Naive thymus-derived CD4-positive, alpha-beta T cell (primary cell): ENCODE data around the gene CABCOCO1. TPM values are rescaled to one million over a fixed set of nuclear protein-coding genes. Genes with fewer than 3 reads are reported as not detected.
"Not testable (repeated sequence)": the region's sequence is repeated elsewhere in the genome, so short reads cannot be mapped to it uniquely, and the experiment has no call there.

Source experiments
- ATAC-seq: fragments of 150-1000 bp; cut with Tn5 transposase; 2 replicates; pipeline ENCODE4 v1.10.0; 2021; ENCODE audit warnings: mild to moderate bottlenecking, moderate library complexity
- CTCF ChIA-PET: fragments of 350-600 bp; sonication (Branson Sonifier 250); formaldehyde crosslinking; loops from one replicate; lab custom pipeline; 2021; ENCODE audit warnings: antibody characterized with exemption; lab: Charles Lee
- POLR2A ChIA-PET: fragments of 350-600 bp; sonication (Branson Sonifier 250); formaldehyde crosslinking; loops from one replicate; lab custom pipeline; 2021; ENCODE audit warnings: antibody characterized with exemption, inconsistent platforms; lab: Charles Lee
- DNase-seq, 9 donors: peaks; one replicate each; pipeline versions ENCODE4 v3.0.0 to v3.0.0-alpha.2; 2020 to 2022; ENCODE audit warnings: mixed read lengths in 1 of 9
- H3K27ac ChIP-seq: one replicate; pipeline ENCODE4 v1.7.0; 2013; ENCODE audit warnings: mild to moderate bottlenecking, low read depth, low read length, moderate library complexity
- H3K27me3 ChIP-seq, 2 donors: one replicate each; pipeline ENCODE4 v1.7.0; 2013; ENCODE audit warnings: low read length in 2 of 2, mild to moderate bottlenecking in 2 of 2, moderate library complexity in 2 of 2; ENCODE audit not compliant: control insufficient read depth in 2 of 2, insufficient read depth in 2 of 2
- H3K36me3 ChIP-seq, 3 experiments: 1 replicate in 2 of 3; 2 replicates in 1 of 3; pipeline ENCODE4 v1.7.0; 2013; ENCODE audit warnings: low read length in 3 of 3, mild to moderate bottlenecking in 3 of 3, moderate library complexity in 1 of 3; ENCODE audit not compliant: insufficient read depth in 3 of 3, control insufficient read depth in 2 of 3
- H3K4me1 ChIP-seq, 2 donors: one replicate each; pipeline ENCODE4 v1.7.0; 2013; ENCODE audit warnings: low read length in 2 of 2, mild to moderate bottlenecking in 2 of 2, moderate library complexity in 1 of 2; ENCODE audit not compliant: control insufficient read depth in 2 of 2, insufficient read depth in 2 of 2
- H3K4me3 ChIP-seq: 2 replicates; pipeline ENCODE4 v1.7.0; 2013; ENCODE audit warnings: mild to moderate bottlenecking, low read length
- H3K9me3 ChIP-seq, 3 experiments: 1 replicate in 2 of 3; 2 replicates in 1 of 3; pipeline ENCODE4 v1.7.0; 2013; ENCODE audit warnings: low read length in 3 of 3; ENCODE audit not compliant: control insufficient read depth in 2 of 3
- H3K27ac Mint-ChIP-seq, 9 donors: one replicate each; pipeline ENCODE4 v1.8.0; 2020 to 2022; ENCODE audit warnings: mixed read lengths in 9 of 9, mild to moderate bottlenecking in 8 of 9, moderate library complexity in 5 of 9, inconsistent platforms in 2 of 9
- H3K27me3 Mint-ChIP-seq, 5 donors: one replicate each; pipeline ENCODE4 v1.8.0; 2021 to 2022; ENCODE audit warnings: mixed read lengths in 5 of 5, mild to moderate bottlenecking in 1 of 5
- H3K36me3 Mint-ChIP-seq, 5 donors: one replicate each; pipeline ENCODE4 v1.8.0; 2020 to 2022; ENCODE audit warnings: mixed read lengths in 5 of 5, mild to moderate bottlenecking in 3 of 5, inconsistent platforms in 1 of 5
- H3K4me1 Mint-ChIP-seq, 7 donors: one replicate each; pipeline ENCODE4 v1.8.0; 2020 to 2022; ENCODE audit warnings: mixed read lengths in 7 of 7, mild to moderate bottlenecking in 3 of 7, inconsistent platforms in 1 of 7
- H3K4me3 Mint-ChIP-seq, 10 donors: one replicate each; pipeline ENCODE4 v1.8.0; 2020 to 2022; ENCODE audit warnings: mild to moderate bottlenecking in 10 of 10, mixed read lengths in 10 of 10, moderate library complexity in 6 of 10, inconsistent platforms in 2 of 10
- H3K9me3 Mint-ChIP-seq, 11 donors: one replicate each; pipeline ENCODE4 v1.8.0; 2020 to 2022; ENCODE audit warnings: mixed read lengths in 11 of 11, mild to moderate bottlenecking in 4 of 11, inconsistent platforms in 1 of 11, moderate library complexity in 1 of 11
- intact Hi-C, 2 donors: fragments of 100-400 bp; cut with micrococcal nuclease; formaldehyde crosslinking; loops; one replicate each; pipeline ENCODE4 v1.15.1; 2023
- polyA plus RNA-seq, 2 donors: library from polyadenylated mRNA; unstranded; fragments of 300-500 nt; fragmentation: Illumina TruSeq; gene quantifications; one replicate each; pipeline ENCODE4 v1.2.3, GENCODE V29; 2021
- total RNA-seq, 6 experiments: library from RNA in 5 of 6; stranded (reverse) in 5 of 6; gene quantifications; 1 replicate in 5 of 6; 2 replicates in 1 of 6; pipeline ENCODE4 v1.2.3 and lab custom pipeline; 2021 to 2026

The CABCOCO1 gene
- total and polyA plus RNA-seq, 7 experiments from 2014 or later = not detected

DNA sequence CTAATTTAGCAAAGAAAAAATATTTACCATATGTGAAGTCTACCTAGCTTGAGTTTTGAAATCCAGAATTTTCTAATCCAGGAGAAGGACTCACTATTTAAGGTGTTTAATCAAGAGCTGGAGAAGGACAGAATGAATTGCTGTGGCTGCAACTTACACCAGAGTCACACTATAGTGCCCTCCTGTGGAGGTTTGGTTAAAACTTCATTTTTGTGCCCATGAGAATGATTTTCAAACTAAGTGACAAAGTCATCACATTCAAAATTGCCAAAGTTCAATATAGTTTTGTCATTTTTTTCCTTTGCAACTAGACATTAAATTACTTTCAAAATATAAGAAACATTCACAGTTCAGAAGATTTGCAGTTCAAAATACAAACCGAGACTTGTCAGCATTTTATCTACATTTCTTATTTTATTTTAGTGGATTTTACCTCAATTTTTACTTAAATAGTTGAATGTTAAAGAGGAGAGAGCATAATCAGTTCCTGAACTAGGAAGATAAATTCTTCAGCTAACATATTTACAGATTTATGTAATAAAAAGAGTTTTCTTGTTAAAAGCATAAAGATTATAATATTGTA lies 70.7 kb downstream of the CABCOCO1 start:
- peak in 2 of 9 donors; percentile 19 to 24 for DNase-seq

GRCh38 chr10:61735882-61736281 lies 73.2 kb downstream of the CABCOCO1 start:
- no peak for DNase-seq
- Mint-ChIP-seq H3K36me3 (peaks cover 0 to 3% (median 0%) of the 10 kb centered on the region in 5 donors), H3K9me3 (peaks cover 0 to 3% (median 0%) of the 10 kb centered on the region in 11 donors), H3K4me3 (no peak overlapping the region), H3K27ac (no peak overlapping the region), H3K27me3 (peaks cover 15 to 60% (median 30%) of the 10 kb centered on the region in 5 donors), H3K4me1 (peaks cover 0 to 1% (median 0%) of the 10 kb centered on the region in 7 donors)
- CTCF ChIA-PET = no interaction called here
- POLR2A ChIA-PET = no interaction called here
- no peak for ATAC-seq
- Histone ChIP-seq H3K4me3 (no peak overlapping the region), H3K4me1 (no peaks in the 10 kb centered on the region), H3K9me3 (no peaks in the 10 kb centered on the region), H3K36me3 (no peaks in the 10 kb centered on the region), H3K27me3 (no peaks in the 10 kb centered on the region), H3K27ac (no peak overlapping the region)
- intact Hi-C loops = no loop called here

More for the DNA sequence above, 70.7 kb downstream of the CABCOCO1 start:
- intact Hi-C loops = loop anchor here (2.0 to 5.0 kb wide), 3 partner anchors 593 to 917 kb away; no protein-coding TSS in a partner anchor
- Histone ChIP-seq H3K9me3 (no peaks in the 10 kb centered on the region), H3K36me3 (no peaks in the 10 kb centered on the region), H3K27me3 (no peaks in the 10 kb centered on the region), H3K4me3 (no peak overlapping the region), H3K27ac (no peak overlapping the region), H3K4me1 (no peaks in the 10 kb centered on the region)
- Mint-ChIP-seq H3K9me3 (peaks cover 0 to 3% (median 0%) of the 10 kb centered on the region in 11 donors), H3K4me3 (no peak overlapping the region), H3K36me3 (peaks cover 0 to 3% (median 0%) of the 10 kb centered on the region in 5 donors), H3K4me1 (peaks cover 0 to 1% (median 0%) of the 10 kb centered on the region in 7 donors), H3K27me3 (peaks cover 18 to 70% (median 40%) of the 10 kb centered on the region in 5 donors), H3K27ac (no peak overlapping the region)
- ChIA-PET POLR2A (interaction anchor here (0.6 kb wide), 1 partner anchor 379 kb away, joined by 3 read pairs; no protein-coding TSS in a partner anchor), CTCF (interaction anchor here (0.7 to 1.3 kb wide), 2 partner anchors 9 to 14 kb away, joined by 3 read pairs; no protein-coding TSS in a partner anchor)
- no peak for ATAC-seq

DNA sequence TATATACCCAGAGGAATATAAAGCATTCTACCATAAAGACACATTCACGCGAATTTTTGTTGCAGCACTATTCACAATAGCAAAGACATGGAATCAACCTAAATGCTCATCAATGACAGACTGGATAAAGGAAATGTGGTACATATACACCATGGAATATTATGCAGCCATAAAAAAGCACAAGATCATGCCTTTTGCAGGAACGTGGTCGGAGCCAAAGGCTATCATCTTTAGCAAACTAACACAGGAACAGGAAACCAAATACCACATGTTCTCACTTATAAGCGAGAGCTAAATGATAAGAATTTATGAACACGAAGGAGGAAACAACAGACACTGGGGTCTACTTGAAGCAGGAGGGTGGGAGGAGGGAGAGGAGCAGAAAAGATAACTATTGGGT lies 74.7 kb downstream of the CABCOCO1 start:
- H3K4me3 ChIP-seq, H3K36me3 Mint-ChIP-seq, H3K9me3 ChIP-seq, ATAC-seq, intact Hi-C loops, H3K27ac ChIP-seq, H3K4me1 Mint-ChIP-seq, H3K36me3 ChIP-seq, POLR2A ChIA-PET, H3K9me3 Mint-ChIP-seq, H3K4me3 Mint-ChIP-seq, H3K27me3 ChIP-seq, H3K4me1 ChIP-seq, DNase-seq, CTCF ChIA-PET: not testable (repeated sequence)
- Mint-ChIP-seq H3K27me3 (peaks cover 15 to 60% (median 30%) of the 10 kb centered on the region in 5 donors), H3K27ac (peak overlapping the region in 1 of 9 donors; percentile 39)

DNA sequence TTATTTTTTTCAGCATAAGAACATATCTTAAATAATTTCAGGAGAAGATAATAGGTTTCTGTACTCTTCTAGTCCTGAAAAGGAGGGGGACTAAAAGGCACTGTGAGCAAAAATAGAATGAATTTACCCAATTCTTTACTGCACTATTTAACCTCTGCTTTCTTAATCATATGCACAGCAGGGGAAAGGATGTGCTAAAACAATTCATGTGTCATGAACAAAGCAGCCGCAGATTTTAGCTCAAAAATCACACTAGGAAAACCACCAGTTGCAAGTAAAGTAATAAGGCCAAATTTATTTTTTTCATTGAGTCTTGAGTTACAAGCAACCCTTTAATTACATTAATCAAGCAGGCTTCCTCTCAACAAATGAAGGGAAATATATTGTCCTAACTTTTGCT lies 80.1 kb downstream of the CABCOCO1 start:
- DNase-seq = no peak
- Mint-ChIP-seq H3K27ac (no peak overlapping the region), H3K9me3 (peaks cover 0 to 8% (median 3%) of the 10 kb centered on the region in 11 donors), H3K36me3 (peaks cover 0 to 1% (median 0%) of the 10 kb centered on the region in 5 donors), H3K4me3 (no peak overlapping the region), H3K4me1 (no peaks in the 10 kb centered on the region), H3K27me3 (peaks cover 0 to 25% (median 6%) of the 10 kb centered on the region in 5 donors)
- Histone ChIP-seq H3K4me1 (no peaks in the 10 kb centered on the region), H3K36me3 (no peaks in the 10 kb centered on the region), H3K27ac (no peak overlapping the region), H3K27me3 (no peaks in the 10 kb centered on the region), H3K4me3 (no peak overlapping the region), H3K9me3 (no peaks in the 10 kb centered on the region)
- POLR2A ChIA-PET = no interaction called here
- intact Hi-C loops = no loop called here
- no peak for ATAC-seq
- CTCF ChIA-PET = no interaction called here

GRCh38 chr10:61744469-61744868 lies 81.7 kb downstream of the CABCOCO1 start:
- no peak overlapping the region for H3K4me3 Mint-ChIP-seq
- ChIA-PET POLR2A (no interaction called here), CTCF (no interaction called here)
- H3K4me1 Mint-ChIP-seq = no peaks in the 10 kb centered on the region
- H3K27ac Mint-ChIP-seq = no peak overlapping the region
- no peaks in the 10 kb centered on the region for H3K36me3 ChIP-seq
- DNase-seq = no peak
- no peaks in the 10 kb centered on the region for H3K27me3 ChIP-seq
- H3K27ac ChIP-seq = no peak overlapping the region
- H3K4me3 ChIP-seq = no peak overlapping the region
- H3K4me1 ChIP-seq = no peaks in the 10 kb centered on the region
- ATAC-seq = no peak
- peaks cover 0 to 19% (median 3%) of the 10 kb centered on the region in 5 donors for H3K27me3 Mint-ChIP-seq
- no peaks in the 10 kb centered on the region for H3K9me3 ChIP-seq
- intact Hi-C loops = no loop called here
- H3K36me3 Mint-ChIP-seq = peaks cover 0 to 1% (median 0%) of the 10 kb centered on the region in 5 donors
- H3K9me3 Mint-ChIP-seq = peaks cover 0 to 8% (median 3%) of the 10 kb centered on the region in 11 donors

DNA sequence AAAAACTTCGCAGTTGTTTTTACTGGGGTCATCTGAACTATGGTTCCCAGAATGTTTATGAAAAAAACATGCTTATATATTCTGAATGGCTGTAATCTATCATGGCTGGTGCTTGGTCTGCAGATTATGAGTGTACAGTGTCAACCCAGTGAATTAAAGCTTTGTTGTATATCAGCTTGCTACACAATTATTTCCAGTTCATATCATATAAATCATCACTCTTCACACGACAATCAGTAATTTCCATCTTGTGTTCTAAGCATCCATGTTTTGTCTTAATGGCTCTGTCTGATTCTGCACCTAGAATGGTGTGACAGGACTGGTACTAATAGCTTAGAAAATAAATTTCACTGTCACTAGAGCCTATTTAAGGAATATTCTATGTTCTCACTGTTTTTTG lies 83.6 kb downstream of the CABCOCO1 start:
- DNase-seq (no peak), ATAC-seq (no peak)
- H3K4me3 ChIP-seq = no peak overlapping the region
- Mint-ChIP-seq H3K27me3 (peaks cover 0 to 12% (median 0%) of the 10 kb centered on the region in 5 donors), H3K4me1 (peaks cover 0 to 9% (median 8%) of the 10 kb centered on the region in 7 donors), H3K4me3 (no peak overlapping the region), H3K36me3 (peaks cover 0 to 1% (median 0%) of the 10 kb centered on the region in 5 donors), H3K9me3 (peaks cover 0 to 8% (median 3%) of the 10 kb centered on the region in 11 donors), H3K27ac (no peak overlapping the region)
- no peaks in the 10 kb centered on the region for H3K36me3 ChIP-seq
- ChIA-PET POLR2A (no interaction called here), CTCF (interaction anchor here (0.8 kb wide), 1 partner anchor 118 kb away, joined by 3 read pairs; no protein-coding TSS in a partner anchor)
- H3K4me1 ChIP-seq = peaks cover 3 to 4% of the 10 kb centered on the region in 2 donors
- no peaks in the 10 kb centered on the region for H3K9me3 ChIP-seq
- H3K27me3 ChIP-seq = no peaks in the 10 kb centered on the region
- no peak overlapping the region for H3K27ac ChIP-seq
- intact Hi-C loops = no loop called here
